GM19395 (cell line): ENCODE results near the gene SRSF11.

ENCODE experiments used
- ATAC-seq: cut with Tn5 transposase; IDR thresholded peaks from one replicate; pipeline ENCODE4 v1.9.1; 2021; ENCODE audit warnings: mild to moderate bottlenecking, moderate library complexity; ENCODE audit not compliant: unreplicated experiment

Gene SRSF11

GRCh38 chr1:70220517-70221237 is 503 bp upstream of the SRSF11 start:
- peak; percentile 16 for ATAC-seq

- no peak for ATAC-seq
These were observed 1.6 kb downstream of the SRSF11 start for GRCh38 chr1:70222716-70223235.

GRCh38 chr1:70224954-70225353 is 3.8 kb downstream of the SRSF11 start:
- ATAC-seq: no peak

- peak; percentile 57 for ATAC-seq
These were observed 6.3 kb downstream of the SRSF11 start for GRCh38 chr1:70227439-70227838.

- ATAC-seq: no peak
These were observed 7.5 kb downstream of the SRSF11 start for GRCh38 chr1:70228670-70229069.

GRCh38 chr1:70231475-70231874 is 10.3 kb downstream of the SRSF11 start:
- ATAC-seq: no peak

- ATAC-seq: no peak
These were observed 13.6 kb downstream of the SRSF11 start for GRCh38 chr1:70234733-70235132.

GRCh38 chr1:70239940-70240339 is 18.8 kb downstream of the SRSF11 start:
- ATAC-seq: no peak

- no peak for ATAC-seq
These were observed 25.9 kb downstream of the SRSF11 start for GRCh38 chr1:70247122-70247521.

GRCh38 chr1:70247768-70248167 is 26.6 kb downstream of the SRSF11 start:
- no peak for ATAC-seq

- no peak for ATAC-seq
These were observed 27.5 kb downstream of the SRSF11 start for GRCh38 chr1:70248729-70249128.

- ATAC-seq: no peak
These were observed 35.5 kb downstream of the SRSF11 start for GRCh38 chr1:70256664-70257063.

GRCh38 chr1:70264839-70265238 is 43.7 kb downstream of the SRSF11 start:
- ATAC-seq: no peak

GRCh38 chr1:70265946-70266345 is 44.8 kb downstream of the SRSF11 start:
- ATAC-seq: no peak

GRCh38 chr1:70277875-70278274 is 56.7 kb downstream of the SRSF11 start:
- ATAC-seq: no peak

GRCh38 chr1:70278710-70279109 is 57.5 kb downstream of the SRSF11 start:
- no peak for ATAC-seq

- no peak for ATAC-seq
These were observed 63.2 kb downstream of the SRSF11 start for GRCh38 chr1:70284366-70284765.

- ATAC-seq: no peak
These were observed 65.3 kb downstream of the SRSF11 start for GRCh38 chr1:70286453-70286852.

- no peak for ATAC-seq
These were observed 67.0 kb downstream of the SRSF11 start for GRCh38 chr1:70288166-70288565.

- no peak for ATAC-seq
These were observed 69.0 kb downstream of the SRSF11 start for GRCh38 chr1:70290218-70290617.

GRCh38 chr1:70293186-70293843 is 72.1 kb downstream of the SRSF11 start:
- ATAC-seq: no peak

GRCh38 chr1:70295749-70296148 is 74.6 kb downstream of the SRSF11 start:
- ATAC-seq: no peak
